ENCODE measurements around the gene GINS2.

DNA sequence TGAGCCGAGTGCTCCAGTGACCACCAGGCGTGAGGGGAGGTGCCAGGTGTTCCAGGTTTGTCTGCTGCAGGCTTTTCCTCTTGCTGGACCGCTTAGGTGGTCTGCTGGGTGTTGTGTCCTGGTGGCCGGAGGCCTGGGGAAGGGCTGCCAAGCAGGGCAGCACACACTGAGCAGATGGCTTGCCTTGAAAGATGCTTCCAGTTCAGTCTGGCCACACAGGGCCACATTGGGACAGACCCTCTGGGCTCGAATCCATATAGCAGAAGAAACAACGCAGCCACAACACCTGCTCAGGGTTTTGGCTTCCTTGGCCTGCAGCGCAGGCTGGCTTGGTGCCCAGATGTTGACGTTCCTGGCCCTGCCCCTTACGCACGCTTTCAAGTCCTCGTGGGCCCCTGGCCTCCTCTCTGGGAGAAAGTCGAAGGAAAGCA, 24.8 kb downstream of the GINS2 start:
- TF ChIP-seq, protein P1, sequence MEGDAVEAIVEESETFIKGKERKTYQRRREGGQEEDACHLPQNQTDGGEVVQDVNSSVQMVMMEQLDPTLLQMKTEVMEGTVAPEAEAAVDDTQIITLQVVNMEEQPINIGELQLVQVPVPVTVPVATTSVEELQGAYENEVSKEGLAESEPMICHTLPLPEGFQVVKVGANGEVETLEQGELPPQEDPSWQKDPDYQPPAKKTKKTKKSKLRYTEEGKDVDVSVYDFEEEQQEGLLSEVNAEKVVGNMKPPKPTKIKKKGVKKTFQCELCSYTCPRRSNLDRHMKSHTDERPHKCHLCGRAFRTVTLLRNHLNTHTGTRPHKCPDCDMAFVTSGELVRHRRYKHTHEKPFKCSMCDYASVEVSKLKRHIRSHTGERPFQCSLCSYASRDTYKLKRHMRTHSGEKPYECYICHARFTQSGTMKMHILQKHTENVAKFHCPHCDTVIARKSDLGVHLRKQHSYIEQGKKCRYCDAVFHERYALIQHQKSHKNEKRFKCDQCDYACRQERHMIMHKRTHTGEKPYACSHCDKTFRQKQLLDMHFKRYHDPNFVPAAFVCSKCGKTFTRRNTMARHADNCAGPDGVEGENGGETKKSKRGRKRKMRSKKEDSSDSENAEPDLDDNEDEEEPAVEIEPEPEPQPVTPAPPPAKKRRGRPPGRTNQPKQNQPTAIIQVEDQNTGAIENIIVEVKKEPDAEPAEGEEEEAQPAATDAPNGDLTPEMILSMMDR (IDR thresholded peaks at IDR 0.05; ENCODE audit: extremely low read depth in 1 of 2, insufficient read depth in 1 of 2, low read depth in 1 of 2, low read length in 2 of 2), result no peak
- no peak for TF ChIP-seq MYC (IDR thresholded peaks at IDR 0.05; ENCODE audit: low read depth, low read length)
- TF ChIP-seq POLR2A (IDR thresholded peaks at IDR 0.05; ENCODE audit: low read depth, low read length), result no peak

Data from endothelial cell of umbilical vein (primary cell).